Measurements from ENCODE around the gene MYL10. TPM values are rescaled to one million over a fixed set of nuclear protein-coding genes. Genes with fewer than 3 reads are reported as not detected.

The MYL10 gene
- total RNA-seq, 1 experiment from 2014 or later: 0.30 TPM

- H3K27ac ChIP-seq (ENCODE audit: low read depth, low read length, poor library complexity, severe bottlenecking): no peak overlapping the region
- intact Hi-C loops (cut with micrococcal nuclease; ENCODE audit: unreplicated experiment): no loop called here
- no peaks in the 10 kb centered on the region for H3K27me3 ChIP-seq (replicated peaks; ENCODE audit: insufficient read depth, low read depth, low read length, poor library complexity)
- no TSS peak for BruUV-seq (replicated peaks)
- H3K36me3 ChIP-seq (ENCODE audit: insufficient read depth, low read length, poor library complexity, severe bottlenecking): no peaks in the 10 kb centered on the region
- H3K4me3 ChIP-seq (ENCODE audit: low read depth, low read length, poor library complexity, severe bottlenecking): no peak overlapping the region
- POLR2A ChIA-PET (ENCODE audit: low non-redundant PET): no interaction called here
- TF ChIP-seq, protein P1, sequence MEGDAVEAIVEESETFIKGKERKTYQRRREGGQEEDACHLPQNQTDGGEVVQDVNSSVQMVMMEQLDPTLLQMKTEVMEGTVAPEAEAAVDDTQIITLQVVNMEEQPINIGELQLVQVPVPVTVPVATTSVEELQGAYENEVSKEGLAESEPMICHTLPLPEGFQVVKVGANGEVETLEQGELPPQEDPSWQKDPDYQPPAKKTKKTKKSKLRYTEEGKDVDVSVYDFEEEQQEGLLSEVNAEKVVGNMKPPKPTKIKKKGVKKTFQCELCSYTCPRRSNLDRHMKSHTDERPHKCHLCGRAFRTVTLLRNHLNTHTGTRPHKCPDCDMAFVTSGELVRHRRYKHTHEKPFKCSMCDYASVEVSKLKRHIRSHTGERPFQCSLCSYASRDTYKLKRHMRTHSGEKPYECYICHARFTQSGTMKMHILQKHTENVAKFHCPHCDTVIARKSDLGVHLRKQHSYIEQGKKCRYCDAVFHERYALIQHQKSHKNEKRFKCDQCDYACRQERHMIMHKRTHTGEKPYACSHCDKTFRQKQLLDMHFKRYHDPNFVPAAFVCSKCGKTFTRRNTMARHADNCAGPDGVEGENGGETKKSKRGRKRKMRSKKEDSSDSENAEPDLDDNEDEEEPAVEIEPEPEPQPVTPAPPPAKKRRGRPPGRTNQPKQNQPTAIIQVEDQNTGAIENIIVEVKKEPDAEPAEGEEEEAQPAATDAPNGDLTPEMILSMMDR (conservative IDR thresholded peaks at IDR 0.05; ENCODE audit: low read depth, low read length): no peak
- TF ChIP-seq EZH2 (IDR thresholded peaks at IDR 0.05; ENCODE audit: borderline replicate concordance, low read depth, low read length, poor library complexity, severe bottlenecking): no peak
- H3K9me3 ChIP-seq (ENCODE audit: low read depth, low read length, poor library complexity, severe bottlenecking): no peaks in the 10 kb centered on the region
- DNase-seq (ENCODE audit: low spot score): no peak
- CTCF ChIA-PET: no interaction called here
- H3K4me1 ChIP-seq (ENCODE audit: insufficient read depth, low read length, poor library complexity, severe bottlenecking): peaks cover 6% of the 10 kb centered on the region
These were observed 48.5 kb downstream of the MYL10 start for GRCh38 chr7:101580596-101580995.

DNA sequence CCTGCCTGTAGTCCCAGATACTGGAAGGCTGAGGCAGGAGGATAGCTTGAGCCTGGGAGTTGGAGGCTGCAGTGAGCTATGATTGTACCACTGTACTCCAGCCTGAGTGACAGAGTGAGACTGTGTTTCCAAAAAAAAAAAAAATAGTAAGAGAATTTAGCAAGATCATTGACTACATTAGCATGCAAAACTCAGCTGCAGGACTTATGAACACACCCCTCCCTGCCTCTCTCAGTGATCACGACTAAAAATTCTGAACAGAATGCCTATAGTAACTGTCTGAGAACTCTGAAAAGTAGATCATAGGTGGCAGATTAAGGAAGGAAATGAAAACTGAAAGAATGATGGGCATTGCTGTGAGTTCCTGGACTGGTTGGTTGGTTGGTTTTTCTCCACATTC, 50.5 kb downstream of the MYL10 start:
- H3K9me3 ChIP-seq (ENCODE audit: low read depth, low read length, poor library complexity, severe bottlenecking): peaks cover 2% of the 10 kb centered on the region
- CTCF ChIA-PET: no interaction called here
- TF ChIP-seq EZH2 (IDR thresholded peaks at IDR 0.05; ENCODE audit: borderline replicate concordance, low read depth, low read length, poor library complexity, severe bottlenecking): no peak
- TF ChIP-seq, protein P1 (conservative IDR thresholded peaks at IDR 0.05; ENCODE audit: low read depth, low read length): no peak
- no peaks in the 10 kb centered on the region for H3K27me3 ChIP-seq (replicated peaks; ENCODE audit: insufficient read depth, low read depth, low read length, poor library complexity)
- peaks cover 14% of the 10 kb centered on the region for H3K4me1 ChIP-seq (ENCODE audit: insufficient read depth, low read length, poor library complexity, severe bottlenecking)
- DNase-seq (ENCODE audit: low spot score): no peak
- H3K27ac ChIP-seq (ENCODE audit: low read depth, low read length, poor library complexity, severe bottlenecking): no peak overlapping the region
- no peak overlapping the region for H3K4me3 ChIP-seq (ENCODE audit: low read depth, low read length, poor library complexity, severe bottlenecking)
- no peaks in the 10 kb centered on the region for H3K36me3 ChIP-seq (ENCODE audit: insufficient read depth, low read length, poor library complexity, severe bottlenecking)
- no TSS peak for BruUV-seq (replicated peaks)
- POLR2A ChIA-PET (ENCODE audit: low non-redundant PET): no interaction called here
- intact Hi-C loops (cut with micrococcal nuclease; ENCODE audit: unreplicated experiment): no loop called here

GRCh38 chr7:101576998-101577397, 52.1 kb downstream of the MYL10 start:
- no peaks in the 10 kb centered on the region for H3K27me3 ChIP-seq (replicated peaks; ENCODE audit: insufficient read depth, low read depth, low read length, poor library complexity)
- intact Hi-C loops (cut with micrococcal nuclease; ENCODE audit: unreplicated experiment): no loop called here
- no peaks in the 10 kb centered on the region for H3K36me3 ChIP-seq (ENCODE audit: insufficient read depth, low read length, poor library complexity, severe bottlenecking)
- peaks cover 17% of the 10 kb centered on the region for H3K9me3 ChIP-seq (ENCODE audit: low read depth, low read length, poor library complexity, severe bottlenecking)
- no peak overlapping the region for H3K4me3 ChIP-seq (ENCODE audit: low read depth, low read length, poor library complexity, severe bottlenecking)
- no peak for DNase-seq (ENCODE audit: low spot score)
- peaks cover 14% of the 10 kb centered on the region for H3K4me1 ChIP-seq (ENCODE audit: insufficient read depth, low read length, poor library complexity, severe bottlenecking)
- ChIA-PET CTCF (no interaction called here), POLR2A (ENCODE audit: low non-redundant PET) (no interaction called here)
- TF ChIP-seq, protein P1 (conservative IDR thresholded peaks at IDR 0.05; ENCODE audit: low read depth, low read length): no peak
- no peak for TF ChIP-seq EZH2 (IDR thresholded peaks at IDR 0.05; ENCODE audit: borderline replicate concordance, low read depth, low read length, poor library complexity, severe bottlenecking)
- BruUV-seq (replicated peaks): no TSS peak
- H3K27ac ChIP-seq (ENCODE audit: low read depth, low read length, poor library complexity, severe bottlenecking): no peak overlapping the region

Measured in A673 (cell line).